Right ventricle myocardium superior (tissue), 1 donor: ENCODE results near the gene OTOGL. TPM values are rescaled to one million over a fixed set of nuclear protein-coding genes. Genes with fewer than 3 reads are reported as not detected.
A peak's percentile ranks its signal among the peaks of the same experiment; 100 is the strongest.
"Not testable (repeated sequence)": the region's sequence is repeated elsewhere in the genome, so short reads cannot be mapped to it uniquely, and the experiment has no call there.

Source experiments
- ATAC-seq: fragments of 200-7000 bp; cut with Tn5 transposase; one replicate; pipeline ENCODE4 v1.9.1; 2020; ENCODE audit warnings: mild to moderate bottlenecking; ENCODE audit not compliant: poor library complexity
- DNase-seq: peaks from one replicate; pipeline ENCODE4 v3.0.0-alpha.2; 2020
- intact Hi-C: fragments of 100-400 bp; cut with DNase I; formaldehyde crosslinking; loops from one replicate; pipeline ENCODE4 v1.11.2; 2022
- long read RNA-seq: library from polyadenylated mRNA; unstranded; transcript quantifications from one replicate; pipeline ENCODE4 v2.0.0, GENCODE V29; 2021
- total RNA-seq: library from RNA; stranded (reverse); fragmentation: NEBNext Ultra II Directional; extraction: Animal tissue kit (Norgen Biotek cat#: 25700); gene quantifications from one replicate; pipeline ENCODE4 v1.2.1, GENCODE V29; 2021
- donor health status: DM: no; HTN: yes; CAD: no; lungs with severe emphysema.

The OTOGL gene
- 0.19 TPM for total RNA-seq
- long read RNA-seq = 0 reads

- DNase-seq (no peak), ATAC-seq (no peak)
- intact Hi-C loops = no loop called here
Measured at GRCh38 chr12:80099259-80099658, at the start of gene OTOGL. Gene OTOGL, plus strand, starts transcription at chr12:80099537. Its CDS starts 109,895 bp downstream, at chr12:80209432.

GRCh38 chr12:80050236-80050635, 49.1 kb upstream of the OTOGL start:
- intact Hi-C loops = no loop called here
- DNase-seq (no peak), ATAC-seq (no peak)

GRCh38 chr12:80053051-80053790, 46.1 kb upstream of the OTOGL start:
- DNase-seq (peak; percentile 72), ATAC-seq (peak; percentile 68)
- intact Hi-C loops = no loop called here

- ATAC-seq = no peak
- intact Hi-C loops = no loop called here
- no peak for DNase-seq
Measured at GRCh38 chr12:80056232-80056631, 43.1 kb upstream of the OTOGL start.

- DNase-seq (no peak), ATAC-seq (peak; percentile 20)
- intact Hi-C loops = no loop called here
Measured at GRCh38 chr12:80056845-80057244, 42.5 kb upstream of the OTOGL start.

GRCh38 chr12:80058586-80058985, 40.8 kb upstream of the OTOGL start:
- intact Hi-C loops = no loop called here
- DNase-seq = no peak
- no peak for ATAC-seq

GRCh38 chr12:80059102-80059501, 40.2 kb upstream of the OTOGL start:
- no peak for DNase-seq
- ATAC-seq = no peak
- intact Hi-C loops = no loop called here

- ATAC-seq = no peak
Measured at GRCh38 chr12:80059875-80060274, 39.5 kb upstream of the OTOGL start.

GRCh38 chr12:80064269-80064668, 35.1 kb upstream of the OTOGL start:
- intact Hi-C loops = no loop called here
- ATAC-seq (no peak), DNase-seq (no peak)

More at GRCh38 chr12:80059875-80060274, 39.5 kb upstream of the OTOGL start:
- no peak for DNase-seq
- intact Hi-C loops = no loop called here

- DNase-seq (no peak), ATAC-seq (no peak)
- intact Hi-C loops = no loop called here
Measured at GRCh38 chr12:80064951-80065350, 34.4 kb upstream of the OTOGL start.

GRCh38 chr12:80068173-80068572, 31.2 kb upstream of the OTOGL start:
- DNase-seq (no peak), ATAC-seq (no peak)
- intact Hi-C loops = no loop called here

- ATAC-seq, intact Hi-C loops, DNase-seq: not testable (repeated sequence)
Measured at GRCh38 chr12:80083892-80084614, 15.3 kb upstream of the OTOGL start.

- DNase-seq (no peak), ATAC-seq (no peak)
- intact Hi-C loops = no loop called here
Measured at GRCh38 chr12:80086025-80086424, 13.3 kb upstream of the OTOGL start.

GRCh38 chr12:80087486-80088213, 11.7 kb upstream of the OTOGL start:
- intact Hi-C loops = no loop called here
- DNase-seq = no peak
- ATAC-seq = no peak

GRCh38 chr12:80100591-80100990, 1.3 kb downstream of the OTOGL start:
- ATAC-seq = no peak
- no peak for DNase-seq
- intact Hi-C loops = no loop called here

GRCh38 chr12:80101126-80101525, 1.8 kb downstream of the OTOGL start:
- no peak for DNase-seq
- ATAC-seq = no peak
- intact Hi-C loops = no loop called here

GRCh38 chr12:80107221-80107620, 7.9 kb downstream of the OTOGL start:
- intact Hi-C loops = no loop called here
- DNase-seq (no peak), ATAC-seq (no peak)

GRCh38 chr12:80116735-80117134, 17.4 kb downstream of the OTOGL start:
- no peak for DNase-seq
- intact Hi-C loops = no loop called here
- ATAC-seq = no peak

- DNase-seq (no peak), ATAC-seq (no peak)
- intact Hi-C loops = no loop called here
Measured at GRCh38 chr12:80118565-80119324, 19.4 kb downstream of the OTOGL start.
